HG02763 (cell line): ENCODE measurements around the gene FER.
"Not testable (repeated sequence)": the region's sequence is repeated elsewhere in the genome, so short reads cannot be mapped to it uniquely, and the experiment has no call there.

Experiments used
- ATAC-seq: cut with Tn5 transposase; IDR thresholded peaks from one replicate; pipeline ENCODE4 v1.9.1; 2021; ENCODE audit warnings: mild to moderate bottlenecking, moderate library complexity; ENCODE audit not compliant: unreplicated experiment

FER gene

GRCh38 chr5:109028608-109029299, 281.1 kb downstream of the FER start:
- peak; percentile 72 for ATAC-seq

- no peak for ATAC-seq
Measured at GRCh38 chr5:109029847-109030246, 282.1 kb downstream of the FER start.

DNA sequence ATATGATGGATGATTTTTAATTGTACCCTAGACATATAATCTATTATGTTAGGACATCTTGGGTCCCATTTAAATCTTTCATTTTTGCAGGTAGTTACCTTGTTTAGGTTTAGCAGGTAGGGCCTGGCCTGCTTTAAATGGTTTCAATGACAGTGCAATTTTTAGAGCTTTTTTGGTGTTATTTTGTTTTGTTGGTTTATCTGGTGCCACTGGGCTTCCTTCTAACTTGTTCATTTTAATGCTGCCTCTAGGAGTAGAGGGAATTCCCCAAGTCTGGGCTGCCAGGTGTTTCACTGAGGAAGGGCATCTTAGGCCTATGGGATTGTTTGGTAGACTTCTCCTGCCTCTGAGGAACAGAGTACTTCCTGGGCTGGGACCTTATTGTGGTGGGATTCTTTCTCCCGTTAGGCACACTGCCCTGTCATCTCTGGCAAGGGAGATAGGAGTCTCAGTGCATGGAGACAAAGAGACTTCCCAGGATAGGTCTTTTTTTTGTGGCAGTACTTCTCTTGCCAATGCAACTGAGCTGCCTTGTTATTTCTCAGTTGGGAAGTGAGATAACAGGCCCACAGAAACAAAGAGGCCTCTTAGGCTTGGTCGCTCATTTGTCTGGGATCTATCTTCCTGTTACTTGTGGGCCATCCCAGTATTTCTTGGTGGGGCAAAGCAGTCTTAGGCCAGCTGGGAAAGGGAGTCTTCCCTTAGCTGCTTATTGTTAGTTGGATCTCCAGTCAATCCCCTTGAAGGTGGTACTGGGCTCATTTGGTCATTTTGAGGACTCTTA, 282.9 kb downstream of the FER start:
- no peak for ATAC-seq

DNA sequence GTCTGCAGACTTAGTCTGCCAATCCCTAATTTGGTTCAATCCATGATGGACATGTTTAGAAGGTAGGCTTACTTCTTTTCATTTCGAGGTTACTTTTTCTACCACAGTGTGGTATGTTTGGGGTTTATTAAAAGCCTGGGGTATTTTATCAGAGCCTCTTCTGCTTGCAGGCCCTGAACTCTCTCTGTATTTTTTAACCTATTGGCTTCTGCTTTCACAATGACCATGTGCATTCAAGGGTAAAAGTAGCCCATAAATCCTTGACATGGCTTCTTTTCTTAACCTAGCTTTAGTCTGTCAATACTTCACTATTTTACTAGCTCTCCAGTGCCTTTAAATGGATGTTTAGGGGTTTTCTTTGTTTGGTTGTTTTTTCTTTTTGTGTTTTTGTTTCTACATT, 286.6 kb downstream of the FER start:
- no peak for ATAC-seq

GRCh38 chr5:109035436-109035835, 287.7 kb downstream of the FER start:
- no peak for ATAC-seq

GRCh38 chr5:109038209-109038840, 290.6 kb downstream of the FER start:
- no peak for ATAC-seq

DNA sequence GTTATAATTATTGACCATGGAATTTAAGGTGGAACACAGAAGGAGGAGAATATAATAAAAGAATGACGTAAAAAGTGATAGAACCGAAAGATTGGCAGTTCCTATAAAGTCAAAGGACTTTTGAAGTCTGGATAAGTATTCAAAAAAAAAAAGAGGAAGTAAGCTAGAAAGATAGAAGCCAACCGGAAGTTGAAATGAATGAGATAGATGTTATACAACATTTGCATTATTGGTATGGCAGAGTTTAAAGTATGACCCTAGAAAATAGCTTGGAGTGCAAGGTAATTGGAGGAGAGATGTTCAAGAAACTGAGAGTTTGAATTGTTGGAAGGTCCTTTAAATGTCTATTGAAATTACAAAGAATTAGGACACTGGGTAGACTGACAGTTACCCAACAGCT, 293.6 kb downstream of the FER start:
- ATAC-seq: no peak

GRCh38 chr5:109045710-109046109, 298.0 kb downstream of the FER start:
- no peak for ATAC-seq

GRCh38 chr5:109049565-109049964, 301.9 kb downstream of the FER start:
- no peak for ATAC-seq

GRCh38 chr5:109050321-109050720, 302.6 kb downstream of the FER start:
- ATAC-seq: not testable (repeated sequence)

DNA sequence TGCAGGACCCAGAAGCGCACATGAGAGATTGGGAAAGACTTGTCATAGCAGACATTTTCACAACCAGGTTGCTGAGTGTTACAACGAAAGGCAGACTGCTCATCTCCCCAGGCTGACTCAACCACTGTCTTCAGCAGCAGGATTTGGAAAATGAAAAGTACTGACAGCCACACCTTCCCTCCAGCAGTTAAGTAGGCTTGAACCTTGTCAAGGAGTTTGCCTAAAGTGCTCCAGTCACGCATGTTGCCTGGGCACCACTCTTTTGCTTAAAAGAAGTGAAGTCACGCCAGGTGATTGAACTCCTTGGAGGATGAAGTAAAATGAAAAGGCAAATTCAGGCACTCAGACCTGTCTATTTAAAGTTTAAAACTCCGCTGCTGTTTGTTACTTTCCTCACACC, 304.5 kb downstream of the FER start:
- ATAC-seq: not testable (repeated sequence)

DNA sequence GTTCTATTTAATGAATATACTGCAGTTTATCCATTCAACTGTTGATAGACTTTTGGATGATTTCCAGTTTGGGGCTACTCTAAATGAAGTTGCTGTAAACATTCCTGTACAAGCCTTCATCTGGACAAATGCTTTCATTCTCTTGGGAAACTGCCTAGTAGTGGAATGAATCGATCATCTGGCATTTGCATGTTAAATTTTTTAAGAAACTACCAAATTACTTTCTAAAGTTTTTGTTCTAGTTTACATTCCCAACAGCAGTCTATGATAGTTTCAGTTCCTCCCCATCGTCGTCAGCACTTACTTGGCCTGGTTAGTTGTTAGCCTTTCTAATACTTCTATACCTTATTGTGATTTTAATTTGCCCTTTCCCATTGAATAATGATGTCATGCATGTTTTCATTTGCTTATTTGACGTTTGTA, 306.3 kb downstream of the FER start:
- no peak for ATAC-seq

- ATAC-seq: no peak
Measured at GRCh38 chr5:109060378-109061025, 312.8 kb downstream of the FER start.

DNA sequence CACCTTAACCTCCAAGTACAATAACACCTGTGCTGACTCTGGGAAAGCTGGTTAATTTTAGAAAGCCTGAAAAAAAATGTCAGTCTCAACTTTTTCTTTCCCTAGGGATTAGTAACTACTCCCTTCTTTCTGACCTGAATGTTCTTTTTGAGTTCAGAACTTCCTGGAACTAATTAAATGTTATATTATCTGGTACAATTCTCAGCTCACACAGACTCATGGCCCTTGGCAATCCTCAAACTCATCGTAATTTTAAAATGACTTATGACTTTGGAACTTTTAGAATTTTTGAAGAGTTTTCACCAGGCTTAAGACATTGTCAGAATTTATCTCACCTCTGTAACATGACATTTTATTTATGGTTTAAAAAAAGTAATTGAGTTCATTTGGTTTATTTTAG, 315.0 kb downstream of the FER start:
- no peak for ATAC-seq

DNA sequence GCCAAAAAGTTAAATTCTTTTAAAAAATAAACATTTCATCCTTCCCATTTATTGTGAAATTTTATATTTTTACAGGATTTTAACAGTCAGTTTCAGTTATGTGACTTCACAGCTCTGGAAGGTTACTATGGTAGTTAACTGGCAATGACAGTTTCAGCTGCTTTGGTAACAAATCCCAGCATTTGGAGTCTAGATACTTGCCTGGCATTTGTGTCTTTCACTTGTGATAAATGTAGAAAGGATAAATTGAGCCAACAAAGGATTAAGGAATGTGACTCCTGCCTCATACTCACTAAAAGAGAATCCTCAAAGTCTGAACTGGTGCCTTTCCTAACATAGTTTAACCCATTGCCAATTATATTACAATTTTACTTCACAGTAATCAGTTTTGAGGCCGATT, 315.5 kb downstream of the FER start:
- ATAC-seq: no peak

DNA sequence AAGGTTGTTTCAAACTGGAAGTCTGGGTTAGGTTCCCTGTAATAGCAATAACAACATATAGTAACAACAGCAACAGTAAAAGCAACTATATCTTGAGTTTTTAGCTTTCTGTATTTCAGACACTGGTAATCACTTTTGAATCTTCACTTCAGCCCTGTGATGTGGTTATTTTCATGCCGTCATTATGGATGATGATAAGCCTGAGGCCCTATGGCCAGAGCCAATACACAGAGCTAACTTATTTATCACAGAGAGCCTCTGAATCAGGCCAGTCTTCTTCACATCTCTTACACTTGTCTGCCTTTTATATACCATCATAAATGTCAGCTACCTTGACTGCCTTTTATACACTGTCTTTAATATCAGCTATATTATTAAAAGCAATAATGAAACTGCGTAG, 329.0 kb downstream of the FER start:
- ATAC-seq: no peak

DNA sequence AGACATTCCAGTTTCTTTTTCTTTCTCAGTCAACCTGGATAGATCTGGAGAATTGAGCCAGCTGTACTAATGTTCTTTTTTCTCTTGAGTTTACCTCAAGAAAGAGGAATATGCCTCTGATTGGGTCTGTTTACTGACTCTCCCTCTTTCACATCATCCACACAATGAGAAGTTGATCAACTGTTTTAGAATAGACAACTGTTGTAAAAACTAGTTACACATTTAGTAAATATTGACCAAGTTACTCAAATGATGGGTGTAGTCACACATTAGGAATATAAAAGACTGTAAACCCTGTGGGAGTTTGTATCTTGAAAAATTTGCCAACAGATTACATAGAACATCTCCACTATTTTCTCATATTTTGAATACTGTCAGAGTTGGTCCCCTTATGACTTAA, 330.8 kb downstream of the FER start:
- ATAC-seq: no peak

DNA sequence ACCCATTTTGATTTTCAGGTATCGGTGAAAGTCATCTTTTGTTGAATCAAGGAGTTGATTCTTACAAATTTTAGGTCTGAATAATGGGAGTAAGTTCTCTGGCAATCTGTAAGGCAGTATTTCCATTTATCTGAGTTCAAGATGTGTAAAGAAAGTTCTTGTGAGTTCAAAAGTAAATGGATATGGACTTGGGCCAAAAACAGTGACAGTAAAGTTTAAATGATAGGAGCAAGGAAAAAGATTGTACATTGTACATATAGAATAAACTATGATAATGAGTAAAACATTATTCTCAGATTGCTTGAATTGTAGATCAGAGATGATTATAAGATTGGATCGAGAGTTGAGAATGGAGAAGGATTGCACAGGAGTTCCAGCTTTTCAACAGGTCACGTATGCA, 332.8 kb downstream of the FER start:
- no peak for ATAC-seq

DNA sequence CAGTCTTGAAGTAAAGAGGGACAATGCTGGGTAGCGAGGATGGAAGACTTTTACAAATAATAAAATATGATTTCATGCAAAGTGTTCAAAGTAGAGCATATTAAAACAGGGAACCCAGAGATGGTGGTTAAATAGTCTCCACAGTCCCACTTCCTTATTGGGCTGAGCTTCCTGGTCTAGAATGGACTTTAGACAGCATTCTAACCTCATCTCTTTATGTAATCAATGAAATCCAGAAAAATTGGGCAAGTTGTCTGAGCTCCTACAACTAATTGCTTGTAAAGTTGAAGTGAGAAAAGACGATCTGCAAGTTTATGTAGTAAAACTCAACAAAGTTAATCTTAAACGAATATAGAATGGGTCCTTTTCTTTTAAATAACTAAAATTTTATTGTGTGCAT, 333.2 kb downstream of the FER start:
- ATAC-seq: no peak

DNA sequence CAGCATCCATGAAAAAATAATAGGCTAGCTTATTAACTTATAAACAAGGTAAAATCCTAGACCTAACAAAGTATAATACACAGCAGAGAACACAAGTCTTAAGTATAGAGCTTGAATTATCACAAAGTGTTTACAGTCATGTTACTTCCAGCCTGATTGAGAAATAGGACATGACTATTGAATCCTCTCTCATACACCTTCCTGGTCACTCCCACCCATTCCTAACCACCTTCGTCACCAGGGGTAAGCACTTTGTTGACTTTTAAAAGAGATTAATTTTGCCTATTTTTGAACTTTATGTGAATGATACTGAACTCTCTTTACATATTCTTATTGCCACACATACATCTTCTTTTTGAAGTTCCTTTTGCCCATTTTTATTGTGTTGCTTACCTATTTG, 336.2 kb downstream of the FER start:
- no peak for ATAC-seq

GRCh38 chr5:109089191-109089590, 341.5 kb downstream of the FER start:
- ATAC-seq: no peak

- ATAC-seq: no peak
Measured at GRCh38 chr5:109099081-109099480, 351.4 kb downstream of the FER start.
